Panc1 (cell line): ENCODE results near the gene IBTK. TPM values are rescaled to one million over a fixed set of nuclear protein-coding genes. Genes with fewer than 3 reads are reported as not detected.
A peak's percentile ranks its signal among the peaks of the same experiment; 100 is the strongest.

Experiments used
- ATAC-seq: fragments of 200-7000 bp; cut with Tn5 transposase; 2 replicates; pipeline ENCODE4 v1.9.1; 2020; ENCODE audit warnings: mild to moderate bottlenecking, moderate library complexity
- BruUV-seq: library from RNA; stranded (reverse); fragments of 400-500 nt; replicated peaks from 2 replicates; lab custom pipeline; 2021; lab: Mats Ljungman, UMichigan
- CTCF ChIA-PET: fragments of 300-600 bp; sonication (Branson Sonifier 250); formaldehyde crosslinking; loops from one replicate; lab custom pipeline; 2022; ENCODE audit warnings: antibody characterized with exemption; lab: Charles Lee
- POLR2A ChIA-PET: fragments of 300-600 bp; sonication (Branson Sonifier 250); formaldehyde crosslinking; loops from one replicate; lab custom pipeline; 2022; ENCODE audit warnings: antibody characterized with exemption; lab: Charles Lee
- DNase-seq: peaks from one replicate; pipeline ENCODE4 v3.0.0-alpha.2; 2010; ENCODE audit warnings: low read depth, low spot score
- H3K27ac ChIP-seq: 2 replicates; pipeline ENCODE4 v1.5.1; 2011; ENCODE audit warnings: mild to moderate bottlenecking, low read length, inconsistent platforms
- H3K27me3 ChIP-seq: fragments of 200-500 bp; sonication (Bioruptor generic); 2 replicates; pipeline ENCODE4 v1.6.0; 2014; ENCODE audit warnings: low read length, inconsistent platforms; ENCODE audit not compliant: control insufficient read depth, insufficient read depth
- H3K36me3 ChIP-seq: fragments of 200-500 bp; sonication (Bioruptor generic); 2 replicates; pipeline ENCODE4 v1.5.1; 2014; ENCODE audit warnings: inconsistent platforms, mild to moderate bottlenecking, low read length, moderate library complexity; ENCODE audit not compliant: control insufficient read depth, insufficient read depth
- H3K4me1 ChIP-seq: 2 replicates; pipeline ENCODE4 v1.5.1; 2011; ENCODE audit warnings: inconsistent platforms, mild to moderate bottlenecking, low read length, moderate library complexity; ENCODE audit not compliant: control insufficient read depth, insufficient read depth
- H3K4me3 ChIP-seq, 2 experiments: 2 replicates each; pipeline ENCODE4 v1.5.1; 2011 to 2012; ENCODE audit warnings: low read depth in 2 of 2, low read length in 2 of 2, mild to moderate bottlenecking in 2 of 2, inconsistent platforms in 1 of 2, moderate library complexity in 1 of 2
- H3K9me3 ChIP-seq: fragments of 200-500 bp; sonication (Bioruptor generic); 2 replicates; pipeline ENCODE4 v1.5.1; 2014; ENCODE audit warnings: low read depth, mild to moderate bottlenecking, inconsistent platforms, low read length, moderate library complexity; ENCODE audit not compliant: control insufficient read depth, insufficient read depth
- CTCF ChIP-seq: fragments of 450-650 bp; IDR thresholded peaks from 2 replicates; pipeline ENCODE4 v1.5.1; 2017; ENCODE audit warnings: mild to moderate bottlenecking
- POLR2AphosphoS5 ChIP-seq: IDR thresholded peaks from 2 replicates; pipeline ENCODE4 v1.6.1; 2012; ENCODE audit warnings: mild to moderate bottlenecking, low read depth, low read length, moderate library complexity
- SIN3A ChIP-seq: IDR thresholded peaks from 2 replicates; pipeline ENCODE4 v1.6.1; 2012; ENCODE audit warnings: low read depth, mild to moderate bottlenecking, low read length, moderate library complexity, borderline replicate concordance; ENCODE audit not compliant: insufficient read depth
- TCF7L2 ChIP-seq: IDR thresholded peaks from 2 replicates; pipeline ENCODE4 v1.6.1; 2011; ENCODE audit warnings: mild to moderate bottlenecking, low read depth, low read length, inconsistent platforms
- in situ Hi-C: cut with HindIII; loops from 2 replicates; pipeline ENCODE4 v1.10.0; 2016; ENCODE audit warnings: low sequenced_read_pairs, low pct_unique_long_range_greater_than_20kb
- intact Hi-C: fragments of 100-400 bp; cut with micrococcal nuclease; formaldehyde crosslinking; loops from one replicate; pipeline ENCODE4 v1.10.0; 2022; ENCODE audit not compliant: unreplicated experiment
- total RNA-seq: library from RNA; stranded (reverse); gene quantifications from one replicate; pipeline ENCODE4 v1.2.1, GENCODE V29; 2021; ENCODE audit not compliant: unreplicated experiment
- TF ChIP-seq, protein P1 (sequence below), 2 experiments: IDR thresholded peaks; 2 replicates each; pipeline ENCODE4 v1.6.1; 2011 to 2012; ENCODE audit warnings: low read depth in 2 of 2, control low read depth in 1 of 2, low read length in 1 of 2, mild to moderate bottlenecking in 1 of 2, moderate library complexity in 1 of 2; ENCODE audit not compliant: insufficient read depth in 1 of 2

The IBTK gene
- total RNA-seq, 1 experiment from 2014 or later, result 73.2 TPM

DNA sequence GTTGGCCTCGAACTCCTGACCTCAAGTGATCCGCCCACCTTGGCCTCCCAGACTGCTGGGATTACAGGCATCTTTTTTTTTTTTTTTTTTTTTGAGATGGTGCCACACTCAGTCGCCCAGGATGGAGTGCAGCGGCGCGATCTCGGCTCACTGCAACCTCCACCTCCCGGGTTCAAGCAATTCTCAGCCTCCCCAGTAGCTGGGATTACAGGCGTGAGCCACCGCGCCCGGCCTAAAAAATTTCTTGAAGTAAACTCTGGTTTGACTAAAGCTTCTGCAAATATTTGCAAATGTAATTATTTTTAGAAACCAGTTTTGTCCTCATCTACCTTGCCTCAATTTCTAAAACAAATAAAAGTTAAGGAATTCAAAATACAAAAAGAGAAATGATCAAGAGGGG lies 1.2 kb downstream of the IBTK start:
- Histone ChIP-seq H3K27ac (peak overlapping the region; percentile 99), H3K27me3 (no peaks in the 10 kb centered on the region), H3K4me1 (peaks cover 34% of the 10 kb centered on the region), H3K9me3 (no peaks in the 10 kb centered on the region), H3K4me3 (peak overlapping the region; percentile 65 to 99), H3K36me3 (peaks cover 2% of the 10 kb centered on the region)
- BruUV-seq, result no TSS peak
- intact Hi-C loops (loop anchor here (5.0 kb wide), 1 partner anchor 116 kb away; the partner anchor contains the start of gene TPBG), in situ Hi-C loops (no loop called here)
- CTCF ChIA-PET, result no interaction called here
- no peak for ATAC-seq
- DNase-seq, result no peak
- no peak for TF ChIP-seq SIN3A
- TF ChIP-seq, protein P1, sequence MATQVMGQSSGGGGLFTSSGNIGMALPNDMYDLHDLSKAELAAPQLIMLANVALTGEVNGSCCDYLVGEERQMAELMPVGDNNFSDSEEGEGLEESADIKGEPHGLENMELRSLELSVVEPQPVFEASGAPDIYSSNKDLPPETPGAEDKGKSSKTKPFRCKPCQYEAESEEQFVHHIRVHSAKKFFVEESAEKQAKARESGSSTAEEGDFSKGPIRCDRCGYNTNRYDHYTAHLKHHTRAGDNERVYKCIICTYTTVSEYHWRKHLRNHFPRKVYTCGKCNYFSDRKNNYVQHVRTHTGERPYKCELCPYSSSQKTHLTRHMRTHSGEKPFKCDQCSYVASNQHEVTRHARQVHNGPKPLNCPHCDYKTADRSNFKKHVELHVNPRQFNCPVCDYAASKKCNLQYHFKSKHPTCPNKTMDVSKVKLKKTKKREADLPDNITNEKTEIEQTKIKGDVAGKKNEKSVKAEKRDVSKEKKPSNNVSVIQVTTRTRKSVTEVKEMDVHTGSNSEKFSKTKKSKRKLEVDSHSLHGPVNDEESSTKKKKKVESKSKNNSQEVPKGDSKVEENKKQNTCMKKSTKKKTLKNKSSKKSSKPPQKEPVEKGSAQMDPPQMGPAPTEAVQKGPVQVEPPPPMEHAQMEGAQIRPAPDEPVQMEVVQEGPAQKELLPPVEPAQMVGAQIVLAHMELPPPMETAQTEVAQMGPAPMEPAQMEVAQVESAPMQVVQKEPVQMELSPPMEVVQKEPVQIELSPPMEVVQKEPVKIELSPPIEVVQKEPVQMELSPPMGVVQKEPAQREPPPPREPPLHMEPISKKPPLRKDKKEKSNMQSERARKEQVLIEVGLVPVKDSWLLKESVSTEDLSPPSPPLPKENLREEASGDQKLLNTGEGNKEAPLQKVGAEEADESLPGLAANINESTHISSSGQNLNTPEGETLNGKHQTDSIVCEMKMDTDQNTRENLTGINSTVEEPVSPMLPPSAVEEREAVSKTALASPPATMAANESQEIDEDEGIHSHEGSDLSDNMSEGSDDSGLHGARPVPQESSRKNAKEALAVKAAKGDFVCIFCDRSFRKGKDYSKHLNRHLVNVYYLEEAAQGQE (IDR thresholded peaks at IDR 0.05; ENCODE audit: insufficient read depth in 1 of 2, low read depth in 2 of 2, low read length in 1 of 2), result no peak
- no peak for TF ChIP-seq CTCF
- TF ChIP-seq TCF7L2, result no peak
- TF ChIP-seq POLR2AphosphoS5, result no peak
- POLR2A ChIA-PET, result no interaction called here

- intact Hi-C loops, result loop anchor here (5.0 kb wide), 1 partner anchor 117 kb away; the partner anchor contains the start of gene TPBG
- DNase-seq (no peak), ATAC-seq (no peak)
- H3K27ac ChIP-seq, result peak overlapping the region; percentile 99
- H3K4me3 ChIP-seq, result peak overlapping the region; percentile 65 to 99
- TF ChIP-seq TCF7L2 (no peak), SIN3A (no peak), POLR2AphosphoS5 (no peak), CTCF (no peak)
- TF ChIP-seq, protein P1 (IDR thresholded peaks at IDR 0.05; ENCODE audit: insufficient read depth in 1 of 2, low read depth in 2 of 2, low read length in 1 of 2), result no peak
- H3K27me3 ChIP-seq, result no peaks in the 10 kb centered on the region
- in situ Hi-C loops, result no loop called here
- peaks cover 43% of the 10 kb centered on the region for H3K4me1 ChIP-seq
- CTCF ChIA-PET, result no interaction called here
- peaks cover 2% of the 10 kb centered on the region for H3K36me3 ChIP-seq
- H3K9me3 ChIP-seq, result no peaks in the 10 kb centered on the region
- no TSS peak for BruUV-seq
- POLR2A ChIA-PET, result interaction anchor here (0.5 kb wide), 1 partner anchor 133 kb away, joined by 3 read pairs; no protein-coding TSS in a partner anchor
These were observed 2.2 kb downstream of the IBTK start for GRCh38 chr6:82245376-82245775.
